ENCODE measurements around the gene HSD17B14. TPM values are rescaled to one million over a fixed set of nuclear protein-coding genes. Genes with fewer than 3 reads are reported as not detected.

Gene HSD17B14
- total RNA-seq, 1 experiment from 2014 or later = 11.2 TPM

DNA sequence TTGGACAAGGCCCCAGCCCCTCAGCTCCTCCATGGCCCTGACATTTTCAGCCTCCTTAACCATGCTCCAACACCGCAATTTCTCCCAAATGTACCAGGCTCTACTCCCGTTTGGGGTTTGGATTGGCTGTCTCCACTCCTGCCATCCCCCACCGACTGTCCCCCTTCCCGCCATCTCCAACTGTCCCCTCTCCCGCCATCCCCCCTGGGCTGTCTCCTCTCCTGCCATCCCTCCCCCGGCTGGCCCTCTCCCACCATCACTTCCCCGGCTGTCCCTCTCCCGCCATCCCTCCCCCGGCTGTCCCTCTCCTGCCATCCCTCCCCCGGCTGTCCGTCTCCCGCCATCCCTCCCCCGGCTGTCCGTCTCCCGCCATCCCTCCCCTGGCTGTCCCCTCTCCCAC lies 30.8 kb downstream of the HSD17B14 start:
- H3K4me3 Mint-ChIP-seq = no peak overlapping the region
- Histone ChIP-seq H4K91ac (ENCODE audit: insufficient read length, low read depth, low read length) (no peak overlapping the region), H2BK120ac (ENCODE audit: low read depth, low read length, poor library complexity, severe bottlenecking) (no peak overlapping the region), H2AK5ac (ENCODE audit: insufficient read length, low read length) (no peak overlapping the region), H3K23me2 (ENCODE audit: insufficient read length, low read depth, low read length, poor library complexity, severe bottlenecking) (peaks cover 4% of the 10 kb centered on the region), H3K79me1 (ENCODE audit: insufficient read depth, low read depth, low read length, poor library complexity, severe bottlenecking) (no peaks in the 10 kb centered on the region), H3K27me3 (ENCODE audit: insufficient read depth, low read length) (no peaks in the 10 kb centered on the region; the same call in 1 of the 2 replicates), H3K4ac (ENCODE audit: low read depth, low read length) (no peak overlapping the region), H4K5ac (ENCODE audit: insufficient read length, low read depth, low read length) (no peak overlapping the region), H3K27ac (ENCODE audit: insufficient read length, low read depth, low read length) (no peak overlapping the region), H2BK15ac (ENCODE audit: low read depth, low read length) (no peak overlapping the region), H4K8ac (replicated peaks; ENCODE audit: insufficient read length, low read depth, low read length) (no peak overlapping the region), H3T11ph (ENCODE audit: low read length) (no peak overlapping the region), H2AFZ (ENCODE audit: low read length) (no peak overlapping the region), H2BK12ac (ENCODE audit: insufficient read length, low read depth, low read length) (no peak overlapping the region), H3K9me3 (ENCODE audit: control insufficient read depth, low read depth, low read length) (no peaks in the 10 kb centered on the region), H3K4me1 (ENCODE audit: insufficient read depth, low read length) (peaks cover 3% of the 10 kb centered on the region; the same call in 1 of the 2 replicates), H3K9ac (ENCODE audit: extremely low read depth, insufficient read length, low read length) (no peak overlapping the region), H2BK5ac (ENCODE audit: insufficient read length, low read length) (no peak overlapping the region), H3K56ac (ENCODE audit: insufficient read length, low read depth, low read length) (no peak overlapping the region), H2BK20ac (ENCODE audit: low read depth, low read length, poor library complexity, severe bottlenecking) (no peak overlapping the region), H3K4me2 (ENCODE audit: insufficient read depth, insufficient read length, low read length) (no peak overlapping the region), H3K18ac (ENCODE audit: insufficient read length, low read depth, low read length) (no peak overlapping the region), H3K23ac (ENCODE audit: insufficient read length, low read depth, low read length) (no peak overlapping the region), H4K20me1 (ENCODE audit: control insufficient read depth, insufficient read depth, insufficient read length) (peaks cover 2% of the 10 kb centered on the region), H3K79me2 (ENCODE audit: insufficient read depth, low read length) (no peaks in the 10 kb centered on the region), H3K14ac (ENCODE audit: insufficient read depth, low read length) (no peak overlapping the region)
- H3K27ac Mint-ChIP-seq = peak overlapping the region in 1 of 3 experiments; percentile 89; a peak in 1 of 7 replicates
- TF ChIP-seq, protein P1, sequence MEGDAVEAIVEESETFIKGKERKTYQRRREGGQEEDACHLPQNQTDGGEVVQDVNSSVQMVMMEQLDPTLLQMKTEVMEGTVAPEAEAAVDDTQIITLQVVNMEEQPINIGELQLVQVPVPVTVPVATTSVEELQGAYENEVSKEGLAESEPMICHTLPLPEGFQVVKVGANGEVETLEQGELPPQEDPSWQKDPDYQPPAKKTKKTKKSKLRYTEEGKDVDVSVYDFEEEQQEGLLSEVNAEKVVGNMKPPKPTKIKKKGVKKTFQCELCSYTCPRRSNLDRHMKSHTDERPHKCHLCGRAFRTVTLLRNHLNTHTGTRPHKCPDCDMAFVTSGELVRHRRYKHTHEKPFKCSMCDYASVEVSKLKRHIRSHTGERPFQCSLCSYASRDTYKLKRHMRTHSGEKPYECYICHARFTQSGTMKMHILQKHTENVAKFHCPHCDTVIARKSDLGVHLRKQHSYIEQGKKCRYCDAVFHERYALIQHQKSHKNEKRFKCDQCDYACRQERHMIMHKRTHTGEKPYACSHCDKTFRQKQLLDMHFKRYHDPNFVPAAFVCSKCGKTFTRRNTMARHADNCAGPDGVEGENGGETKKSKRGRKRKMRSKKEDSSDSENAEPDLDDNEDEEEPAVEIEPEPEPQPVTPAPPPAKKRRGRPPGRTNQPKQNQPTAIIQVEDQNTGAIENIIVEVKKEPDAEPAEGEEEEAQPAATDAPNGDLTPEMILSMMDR (conservative IDR thresholded peaks at IDR 0.05) = no peak
- WGBS (ENCODE audit: extremely low coverage, insufficient read length, low lambda C conversion rate) = no CpG with 5 or more reads among the region's 15 CpGs
- H3K4me1 Mint-ChIP-seq = peaks cover 24 to 39% of the 10 kb centered on the region in 2 experiments
- no peaks in the 10 kb centered on the region; a peak in 1 of 7 replicates for H3K36me3 Mint-ChIP-seq (ENCODE audit: insufficient read depth in 1 of 3, low read depth in 3 of 3)
- H3K9me3 Mint-ChIP-seq = no peaks in the 10 kb centered on the region
- no peak for DNase-seq
- peaks cover 15% of the 10 kb centered on the region for H3K27me3 Mint-ChIP-seq (ENCODE audit: low read depth)

Measured in H9 (cell line).